H9 (cell line): ENCODE data around the gene SPATA1. TPM values are rescaled to one million over a fixed set of nuclear protein-coding genes. Genes with fewer than 3 reads are reported as not detected.

Source experiments
- DNase-seq: peaks from one replicate; pipeline ENCODE4 v3.0.0-alpha.2; 2017
- H2AFZ ChIP-seq: one replicate; pipeline ENCODE4 v1.6.1; 2013; ENCODE audit warnings: mild to moderate bottlenecking, low read length, control low read depth, moderate library complexity
- H2AK5ac ChIP-seq: 2 replicates; pipeline ENCODE4 v1.6.1; 2013; ENCODE audit warnings: low read length, control low read depth, mixed read lengths; ENCODE audit not compliant: insufficient read length
- H2BK120ac ChIP-seq: one replicate; pipeline ENCODE4 v1.6.1; 2013; ENCODE audit warnings: low read depth, mild to moderate bottlenecking, low read length, control low read depth, inconsistent platforms; ENCODE audit not compliant: poor library complexity, severe bottlenecking
- H2BK12ac ChIP-seq: 2 replicates; pipeline ENCODE4 v1.6.1; 2013; ENCODE audit warnings: low read length, control low read depth, mixed read lengths, low read depth; ENCODE audit not compliant: insufficient read length
- H2BK15ac ChIP-seq: 2 replicates; pipeline ENCODE4 v1.6.1; 2013; ENCODE audit warnings: low read depth, low read length, control low read depth
- H2BK20ac ChIP-seq: one replicate; pipeline ENCODE4 v1.6.1; 2013; ENCODE audit warnings: low read depth, mild to moderate bottlenecking, low read length, control low read depth, inconsistent platforms; ENCODE audit not compliant: poor library complexity, severe bottlenecking
- H2BK5ac ChIP-seq: 2 replicates; pipeline ENCODE4 v1.6.1; 2013; ENCODE audit warnings: low read length, control low read depth, mixed read lengths; ENCODE audit not compliant: insufficient read length
- H3K14ac ChIP-seq: 2 replicates; pipeline ENCODE4 v1.6.1; 2013; ENCODE audit warnings: low read length, control low read depth; ENCODE audit not compliant: insufficient read depth
- H3K18ac ChIP-seq: 2 replicates; pipeline ENCODE4 v1.6.1; 2013; ENCODE audit warnings: low read depth, mild to moderate bottlenecking, mixed read lengths, low read length, control low read depth; ENCODE audit not compliant: insufficient read length
- H3K23ac ChIP-seq: 2 replicates; pipeline ENCODE4 v1.6.1; 2013; ENCODE audit warnings: low read length, control low read depth, mixed read lengths, low read depth; ENCODE audit not compliant: insufficient read length
- H3K23me2 ChIP-seq: 2 replicates; pipeline ENCODE4 v1.6.1; 2013; ENCODE audit warnings: low read depth, mild to moderate bottlenecking, mixed read lengths, low read length, control low read depth; ENCODE audit not compliant: insufficient read length, poor library complexity, severe bottlenecking
- H3K27ac ChIP-seq: 2 replicates; pipeline ENCODE4 v1.5.1; 2013; ENCODE audit warnings: low read length, control low read depth, mixed read lengths, low read depth; ENCODE audit not compliant: insufficient read length
- H3K27me3 ChIP-seq: 2 replicates; pipeline ENCODE4 v1.6.1; 2013; ENCODE audit warnings: low read length, control low read depth, inconsistent platforms; ENCODE audit not compliant: insufficient read depth
- H3K4ac ChIP-seq: 2 replicates; pipeline ENCODE4 v1.6.1; 2013; ENCODE audit warnings: low read depth, mild to moderate bottlenecking, control low read depth, inconsistent platforms, low read length, moderate library complexity
- H3K4me1 ChIP-seq: 2 replicates; pipeline ENCODE4 v1.6.1; 2013; ENCODE audit warnings: low read length, control low read depth, inconsistent platforms; ENCODE audit not compliant: insufficient read depth
- H3K4me2 ChIP-seq: 2 replicates; pipeline ENCODE4 v1.6.1; 2013; ENCODE audit warnings: low read length, control low read depth, mixed read lengths; ENCODE audit not compliant: insufficient read length, insufficient read depth
- H3K56ac ChIP-seq: 2 replicates; pipeline ENCODE4 v1.6.1; 2013; ENCODE audit warnings: low read depth, mild to moderate bottlenecking, mixed read lengths, low read length, control low read depth; ENCODE audit not compliant: insufficient read length
- H3K79me1 ChIP-seq: 2 replicates; pipeline ENCODE4 v1.6.1; 2013; ENCODE audit warnings: low read depth, mild to moderate bottlenecking, moderate library complexity, low read length, control low read depth, inconsistent platforms; ENCODE audit not compliant: insufficient read depth, poor library complexity, severe bottlenecking
- H3K79me2 ChIP-seq: 2 replicates; pipeline ENCODE4 v1.6.1; 2013; ENCODE audit warnings: low read length, control low read depth, inconsistent platforms; ENCODE audit not compliant: insufficient read depth
- H3K9ac ChIP-seq: 2 replicates; pipeline ENCODE4 v1.6.1; 2013; ENCODE audit warnings: low read length, control low read depth, mixed read lengths; ENCODE audit not compliant: insufficient read length; ENCODE audit errors: extremely low read depth
- H3K9me3 ChIP-seq: one replicate; pipeline ENCODE4 v1.6.1; 2013; ENCODE audit warnings: low read depth, low read length, inconsistent platforms; ENCODE audit not compliant: control insufficient read depth
- H3T11ph ChIP-seq: one replicate; pipeline ENCODE4 v1.6.1; 2013; ENCODE audit warnings: mild to moderate bottlenecking, low read length, control low read depth, inconsistent platforms
- H4K20me1 ChIP-seq: one replicate; pipeline ENCODE4 v1.6.1; 2013; ENCODE audit not compliant: control insufficient read depth, insufficient read length, insufficient read depth
- H4K5ac ChIP-seq: 2 replicates; pipeline ENCODE4 v1.6.1; 2013; ENCODE audit warnings: low read depth, mild to moderate bottlenecking, mixed read lengths, low read length, control low read depth; ENCODE audit not compliant: insufficient read length
- H4K8ac ChIP-seq: replicated peaks from 2 replicates; pipeline ENCODE4 v1.6.1; 2013; ENCODE audit warnings: low read length, control low read depth, mixed read lengths, low read depth; ENCODE audit not compliant: insufficient read length
- H4K91ac ChIP-seq: 2 replicates; pipeline ENCODE4 v1.6.1; 2013; ENCODE audit warnings: low read depth, mild to moderate bottlenecking, moderate library complexity, mixed read lengths, low read length, control low read depth; ENCODE audit not compliant: insufficient read length
- H3K27ac Mint-ChIP-seq, 3 experiments: 2 replicates in 2 of 3; 3 replicates in 1 of 3; pipeline ENCODE4 v1.8.0; 2020 to 2021; ENCODE audit warnings: mixed read lengths in 3 of 3, mild to moderate bottlenecking in 1 of 3, moderate library complexity in 1 of 3
- H3K27me3 Mint-ChIP-seq: 2 replicates; pipeline ENCODE4 v1.8.0; 2021; ENCODE audit warnings: low read depth, mild to moderate bottlenecking, moderate library complexity, mixed read lengths
- H3K36me3 Mint-ChIP-seq, 3 experiments: 2 replicates in 2 of 3; 3 replicates in 1 of 3; pipeline ENCODE4 v1.8.0; 2020 to 2021; ENCODE audit warnings: low read depth in 3 of 3, mixed read lengths in 3 of 3; ENCODE audit not compliant: insufficient read depth in 1 of 3
- H3K4me1 Mint-ChIP-seq, 2 experiments: 2 replicates each; pipeline ENCODE4 v1.8.0; 2020; ENCODE audit warnings: mixed read lengths in 2 of 2
- H3K4me3 Mint-ChIP-seq, 2 experiments: 2 replicates in 1 of 2; 3 replicates in 1 of 2; pipeline ENCODE4 v1.8.0; 2020 to 2021; ENCODE audit warnings: mild to moderate bottlenecking in 2 of 2, mixed read lengths in 2 of 2, moderate library complexity in 1 of 2
- H3K9me3 Mint-ChIP-seq, 2 experiments: 2 replicates in 1 of 2; 3 replicates in 1 of 2; pipeline ENCODE4 v1.8.0; 2020; ENCODE audit warnings: mild to moderate bottlenecking in 2 of 2, mixed read lengths in 2 of 2, moderate library complexity in 1 of 2
- WGBS: extraction: QIAGEN DNeasy Blood & Tissue Kit; methylation state at CpG from one replicate; pipeline ENCODE4 v1.1.7; 2013; ENCODE audit warnings: missing lambda C conversion rate, low lambda C conversion rate, mixed read lengths; ENCODE audit not compliant: insufficient read length; ENCODE audit errors: extremely low coverage; 5-methylcytosine and 5-hydroxymethylcytosine counted together
- total RNA-seq: library from RNA; stranded (reverse); gene quantifications from 2 replicates; pipeline ENCODE4 v1.2.1, GENCODE V29; 2021
- TF ChIP-seq, protein P1 (sequence below): fragments of 200-600 bp; sonication (generic); conservative IDR thresholded peaks from 3 replicates; pipeline ENCODE4 v1.8.0; 2021; ENCODE audit warnings: antibody characterized with exemption, mild to moderate bottlenecking

The SPATA1 gene
- total RNA-seq, 1 experiment from 2014 or later = not detected

DNA sequence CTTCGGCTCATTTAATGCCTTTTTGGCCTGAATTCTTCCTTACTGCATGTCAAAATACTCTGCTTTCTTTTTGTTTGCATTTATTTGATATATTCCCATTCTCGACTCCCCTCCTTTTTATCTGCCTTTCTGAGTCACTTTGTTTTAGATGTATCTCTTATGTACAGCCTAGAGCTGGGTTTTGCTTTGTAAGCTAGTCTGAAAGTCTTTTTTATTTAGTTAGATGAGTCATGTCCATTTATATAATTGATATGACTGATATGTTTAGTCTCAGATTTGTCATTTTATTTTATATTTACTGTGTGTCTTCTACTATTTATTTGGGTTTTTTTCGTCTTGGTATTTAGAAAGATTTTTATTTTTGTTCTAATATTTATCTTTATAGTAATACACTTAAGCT, 33.8 kb downstream of the SPATA1 start:
- Histone ChIP-seq H3K14ac (no peak overlapping the region), H2BK20ac (no peak overlapping the region), H3K4me2 (no peak overlapping the region), H3K79me2 (no peaks in the 10 kb centered on the region), H3K27me3 (no peaks in the 10 kb centered on the region), H3K23me2 (no peaks in the 10 kb centered on the region), H3K23ac (no peak overlapping the region), H2AFZ (no peak overlapping the region), H4K20me1 (no peaks in the 10 kb centered on the region), H3K18ac (no peak overlapping the region), H3T11ph (no peak overlapping the region), H2BK120ac (no peak overlapping the region), H3K79me1 (no peaks in the 10 kb centered on the region), H3K9me3 (no peaks in the 10 kb centered on the region), H3K4me1 (no peaks in the 10 kb centered on the region; the same call in 1 of the 2 replicates), H3K56ac (no peak overlapping the region), H2BK15ac (no peak overlapping the region), H3K4ac (no peak overlapping the region), H2BK12ac (no peak overlapping the region), H4K8ac (no peak overlapping the region), H2AK5ac (no peak overlapping the region), H2BK5ac (no peak overlapping the region), H3K9ac (no peak overlapping the region), H4K5ac (no peak overlapping the region), H4K91ac (no peak overlapping the region), H3K27ac (no peak overlapping the region)
- no CpG with 5 or more reads among the region's 3 CpGs for WGBS
- Mint-ChIP-seq H3K4me1 (no peaks in the 10 kb centered on the region), H3K36me3 (no peaks in the 10 kb centered on the region), H3K9me3 (no peaks in the 10 kb centered on the region), H3K4me3 (no peak overlapping the region), H3K27ac (no peak overlapping the region), H3K27me3 (no peaks in the 10 kb centered on the region)
- DNase-seq = no peak
- TF ChIP-seq, protein P1, sequence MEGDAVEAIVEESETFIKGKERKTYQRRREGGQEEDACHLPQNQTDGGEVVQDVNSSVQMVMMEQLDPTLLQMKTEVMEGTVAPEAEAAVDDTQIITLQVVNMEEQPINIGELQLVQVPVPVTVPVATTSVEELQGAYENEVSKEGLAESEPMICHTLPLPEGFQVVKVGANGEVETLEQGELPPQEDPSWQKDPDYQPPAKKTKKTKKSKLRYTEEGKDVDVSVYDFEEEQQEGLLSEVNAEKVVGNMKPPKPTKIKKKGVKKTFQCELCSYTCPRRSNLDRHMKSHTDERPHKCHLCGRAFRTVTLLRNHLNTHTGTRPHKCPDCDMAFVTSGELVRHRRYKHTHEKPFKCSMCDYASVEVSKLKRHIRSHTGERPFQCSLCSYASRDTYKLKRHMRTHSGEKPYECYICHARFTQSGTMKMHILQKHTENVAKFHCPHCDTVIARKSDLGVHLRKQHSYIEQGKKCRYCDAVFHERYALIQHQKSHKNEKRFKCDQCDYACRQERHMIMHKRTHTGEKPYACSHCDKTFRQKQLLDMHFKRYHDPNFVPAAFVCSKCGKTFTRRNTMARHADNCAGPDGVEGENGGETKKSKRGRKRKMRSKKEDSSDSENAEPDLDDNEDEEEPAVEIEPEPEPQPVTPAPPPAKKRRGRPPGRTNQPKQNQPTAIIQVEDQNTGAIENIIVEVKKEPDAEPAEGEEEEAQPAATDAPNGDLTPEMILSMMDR = no peak
